KOPT-K1 (cell line): Measurements from ENCODE around the gene SMURF2.

ENCODE experiments used
- H3K27ac ChIP-seq: fragments of 200-600 bp; sonication (generic); 2 replicates; pipeline ENCODE4 v1.5.1; 2016; ENCODE audit warnings: antibody characterized with exemption, mild to moderate bottlenecking, low read depth, low read length; ENCODE audit not compliant: poor library complexity, severe bottlenecking
- H3K36me3 ChIP-seq: fragments of 200-600 bp; sonication (generic); 2 replicates; pipeline ENCODE4 v1.5.1; 2017; ENCODE audit warnings: antibody characterized with exemption, mild to moderate bottlenecking, low read length, moderate library complexity; ENCODE audit not compliant: insufficient read depth
- H3K9me3 ChIP-seq: fragments of 200-600 bp; sonication (generic); 2 replicates; pipeline ENCODE4 v1.5.1; 2017; ENCODE audit warnings: antibody characterized with exemption, low read length, mild to moderate bottlenecking; ENCODE audit not compliant: insufficient read depth, poor library complexity, severe bottlenecking

Gene SMURF2

DNA sequence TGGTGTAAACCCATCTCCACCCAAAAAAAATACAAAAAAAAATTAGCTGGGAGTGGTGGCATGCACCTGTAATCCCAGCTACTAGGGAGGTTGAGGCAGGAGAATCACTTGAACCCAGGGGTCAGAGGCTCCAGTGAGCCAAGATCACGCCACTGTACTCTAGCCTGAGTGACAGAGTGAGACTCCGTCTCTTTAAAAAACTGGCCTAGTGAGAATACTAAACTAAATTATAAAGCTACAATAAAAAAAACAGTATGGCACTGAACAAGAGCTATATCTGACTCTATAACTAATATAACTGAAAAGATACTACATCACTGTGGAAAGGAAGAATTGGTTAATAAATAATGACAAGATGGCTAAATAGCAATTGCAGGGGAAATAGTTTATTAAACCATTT lies 6.4 kb downstream of the SMURF2 start:
- Histone ChIP-seq H3K27ac (no peak overlapping the region), H3K36me3 (peaks cover 3% of the 10 kb centered on the region; the same call in 1 of the 2 replicates), H3K9me3 (peaks cover 7% of the 10 kb centered on the region)

- no peak overlapping the region for H3K27ac ChIP-seq
- peaks cover 7% of the 10 kb centered on the region for H3K9me3 ChIP-seq
- peaks cover 3% of the 10 kb centered on the region; the same call in 1 of the 2 replicates for H3K36me3 ChIP-seq
Observed at GRCh38 chr17:64653985-64654355, 8.1 kb downstream of the SMURF2 start.

- Histone ChIP-seq H3K27ac (no peak overlapping the region), H3K9me3 (peaks cover 7% of the 10 kb centered on the region), H3K36me3 (peaks cover 5% of the 10 kb centered on the region; the same call in 1 of the 2 replicates)
Observed at GRCh38 chr17:64653325-64653984, 8.7 kb downstream of the SMURF2 start.

DNA sequence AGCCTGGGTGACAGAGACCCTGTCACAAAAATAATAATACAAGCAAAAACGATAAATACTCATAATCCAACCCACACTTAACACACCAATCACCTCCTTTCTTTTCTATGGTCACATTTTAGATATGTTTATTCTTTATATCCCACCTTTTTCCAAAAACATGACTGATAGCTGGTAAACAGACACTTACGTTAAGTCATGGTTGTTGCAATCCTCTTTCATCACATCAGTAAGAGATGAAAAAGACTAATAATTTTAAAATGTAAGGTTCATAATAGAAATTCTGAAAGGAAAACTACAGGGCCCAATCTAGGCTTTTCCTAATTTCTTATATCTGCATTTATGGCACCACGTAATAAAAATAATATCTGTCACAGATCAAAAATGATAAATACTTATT lies 10.2 kb downstream of the SMURF2 start:
- Histone ChIP-seq H3K9me3 (peaks cover 7% of the 10 kb centered on the region), H3K36me3 (peaks cover 20% of the 10 kb centered on the region), H3K27ac (no peak overlapping the region)

- Histone ChIP-seq H3K36me3 (peaks cover 47% of the 10 kb centered on the region), H3K27ac (no peak overlapping the region), H3K9me3 (no peaks in the 10 kb centered on the region)
Observed at GRCh38 chr17:64648234-64648633, 13.9 kb downstream of the SMURF2 start.

DNA sequence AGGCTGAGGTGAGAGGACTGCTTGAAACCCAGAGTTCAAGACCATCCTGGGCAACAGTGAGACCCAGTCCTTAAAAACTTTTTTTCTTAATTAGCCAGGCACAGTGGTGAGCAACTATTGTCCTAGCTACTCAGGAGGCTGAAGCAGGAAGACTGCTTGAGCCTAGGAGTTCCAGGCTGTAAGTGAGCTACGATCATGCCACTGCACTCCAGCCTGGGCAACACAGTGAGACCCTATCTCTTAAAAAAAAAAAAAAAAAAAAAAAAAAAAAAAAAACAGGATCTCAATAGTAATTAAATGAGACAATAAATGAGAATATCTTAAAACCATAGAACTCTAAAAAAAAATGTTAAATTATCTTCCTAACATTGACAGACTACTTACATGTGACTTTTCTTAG lies 14.3 kb downstream of the SMURF2 start:
- no peak overlapping the region for H3K27ac ChIP-seq
- no peaks in the 10 kb centered on the region for H3K9me3 ChIP-seq
- H3K36me3 ChIP-seq = peaks cover 50% of the 10 kb centered on the region

DNA sequence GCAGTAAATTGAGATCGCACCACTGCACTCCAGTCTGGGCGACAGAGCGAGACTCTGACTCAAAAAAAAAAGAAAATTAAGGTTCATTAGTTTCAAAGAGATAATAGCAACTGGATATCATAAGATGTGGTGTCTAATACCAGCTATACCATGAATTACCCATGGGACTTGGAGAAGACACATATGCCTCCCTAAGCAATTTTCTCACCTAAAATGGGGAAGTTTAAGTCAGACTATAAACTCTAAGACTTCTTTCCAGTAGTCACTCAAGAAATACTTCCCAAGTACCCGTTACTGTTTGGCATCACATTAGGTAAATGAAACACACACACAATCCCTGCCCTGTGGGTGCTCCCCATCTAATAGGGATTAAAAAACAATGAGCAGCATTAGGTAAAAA lies 22.6 kb downstream of the SMURF2 start:
- Histone ChIP-seq H3K27ac (no peak overlapping the region), H3K36me3 (peaks cover 31% of the 10 kb centered on the region), H3K9me3 (no peaks in the 10 kb centered on the region)

- Histone ChIP-seq H3K36me3 (peaks cover 23% of the 10 kb centered on the region), H3K9me3 (no peaks in the 10 kb centered on the region), H3K27ac (no peak overlapping the region)
Observed at GRCh38 chr17:64638552-64639203, 23.4 kb downstream of the SMURF2 start.

DNA sequence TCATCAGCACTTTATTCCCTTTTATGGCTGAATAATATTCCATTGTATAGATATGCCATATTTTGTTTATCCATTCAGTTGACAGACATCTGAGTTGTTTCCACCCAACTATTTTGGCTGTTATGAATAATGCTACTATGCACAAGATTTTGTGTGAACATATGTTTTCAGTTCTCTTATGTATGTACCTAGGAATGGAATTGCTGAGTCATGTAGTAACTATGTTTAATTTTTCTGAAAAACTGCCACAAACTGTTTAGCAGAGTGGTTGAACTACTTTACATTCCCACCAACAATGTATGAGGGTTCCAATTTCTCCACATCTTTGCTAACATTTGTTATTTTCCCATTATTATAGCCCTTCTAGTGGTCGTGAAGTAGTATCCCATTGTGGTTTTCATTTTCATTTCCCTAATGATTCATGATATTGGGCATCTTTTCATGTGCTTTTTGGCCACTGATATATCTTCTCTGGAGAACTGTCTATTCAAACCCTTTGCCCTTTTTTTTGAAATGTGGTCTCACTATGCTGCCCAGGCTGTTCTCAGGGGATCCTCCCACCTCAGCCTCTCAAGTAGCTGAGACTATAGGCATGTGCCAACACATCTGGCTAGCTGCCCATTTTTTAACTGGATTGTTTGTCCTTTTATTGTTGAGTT lies 26.3 kb downstream of the SMURF2 start:
- H3K27ac ChIP-seq = no peak overlapping the region
- H3K36me3 ChIP-seq = peaks cover 25% of the 10 kb centered on the region
- no peaks in the 10 kb centered on the region for H3K9me3 ChIP-seq

- no peak overlapping the region for H3K27ac ChIP-seq
- peaks cover 25% of the 10 kb centered on the region for H3K36me3 ChIP-seq
- H3K9me3 ChIP-seq = no peaks in the 10 kb centered on the region
Observed at GRCh38 chr17:64634218-64634617, 27.9 kb downstream of the SMURF2 start.

DNA sequence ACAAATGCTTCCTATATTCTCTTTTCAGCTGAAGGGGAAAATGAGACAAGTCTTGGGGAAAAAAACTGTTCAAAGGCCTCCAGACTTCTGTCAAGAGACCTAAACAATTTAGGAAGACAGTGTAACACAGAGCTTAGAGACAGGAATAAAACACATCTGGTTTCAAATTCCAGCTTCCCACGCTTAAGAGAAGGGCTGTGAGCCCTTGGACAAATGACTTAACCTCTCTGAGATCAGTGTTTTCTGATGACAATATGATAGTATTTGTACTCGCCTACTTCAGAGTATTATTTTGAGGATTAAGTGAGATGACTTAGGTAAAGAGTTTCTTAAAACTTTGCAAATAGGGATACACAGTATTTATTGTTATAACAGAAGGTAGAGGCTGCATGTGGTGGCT lies 29.5 kb downstream of the SMURF2 start:
- Histone ChIP-seq H3K9me3 (no peaks in the 10 kb centered on the region), H3K36me3 (peaks cover 17% of the 10 kb centered on the region), H3K27ac (no peak overlapping the region)

DNA sequence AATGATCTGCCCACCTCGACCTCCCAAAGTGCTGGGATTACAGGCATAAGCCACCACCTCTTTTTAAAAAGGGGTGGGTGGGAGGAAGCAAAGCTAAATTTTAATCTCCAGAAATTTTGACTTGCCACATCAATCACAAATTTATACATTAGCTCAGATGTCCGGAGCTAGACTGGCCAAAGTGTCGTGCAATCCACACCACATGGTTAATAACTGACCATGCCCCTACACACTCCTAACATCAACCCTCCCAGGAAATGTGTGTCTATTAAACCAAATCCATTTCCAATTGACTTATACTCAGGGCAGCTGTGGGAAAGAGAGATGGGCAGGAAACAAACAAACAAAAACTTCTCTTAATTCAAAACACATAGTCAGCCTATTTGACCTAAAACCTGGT lies 29.9 kb downstream of the SMURF2 start:
- Histone ChIP-seq H3K27ac (no peak overlapping the region), H3K9me3 (no peaks in the 10 kb centered on the region), H3K36me3 (peaks cover 17% of the 10 kb centered on the region)

DNA sequence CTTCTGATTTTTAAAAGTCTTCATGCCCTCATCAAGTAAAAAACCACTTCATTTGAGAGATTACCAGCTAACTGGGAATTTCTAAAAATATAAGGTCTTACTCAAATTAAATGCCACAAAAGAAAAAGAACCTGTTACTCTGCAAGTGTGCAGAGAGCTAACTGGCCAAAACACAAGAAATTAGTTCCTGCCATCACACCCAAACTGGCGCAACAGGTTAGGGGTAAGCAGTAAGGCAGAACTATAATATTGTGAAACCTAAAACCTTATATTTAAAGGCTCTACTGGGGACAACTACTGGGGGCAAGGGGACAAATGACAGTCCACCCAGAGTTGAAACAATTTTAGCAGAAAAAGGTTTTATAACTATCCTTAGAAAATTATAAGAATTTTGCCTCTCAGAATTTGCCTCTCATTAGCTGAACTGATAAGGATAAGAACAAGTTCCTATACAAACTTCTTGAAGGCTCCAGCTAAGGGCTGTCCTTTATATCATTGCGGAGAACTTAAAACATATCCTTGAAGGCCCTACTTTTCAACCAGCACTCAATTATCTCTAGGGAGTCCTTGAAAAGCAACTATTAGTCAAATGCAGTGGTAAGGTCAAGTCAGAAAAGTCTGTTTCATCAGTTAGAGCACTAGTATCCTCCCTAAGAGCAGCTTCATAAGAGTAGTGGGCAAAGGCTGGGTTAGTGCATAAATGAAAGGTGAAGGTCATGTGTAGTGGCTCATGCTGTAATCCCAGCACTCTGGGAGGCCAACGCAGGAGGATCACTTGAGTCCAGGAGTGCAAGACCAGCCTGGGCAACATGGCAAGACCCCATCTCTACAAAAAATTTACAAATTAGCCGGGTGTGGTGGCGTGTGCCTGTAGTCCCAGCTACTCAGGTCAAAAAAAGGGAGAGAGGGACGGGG lies 31.5 kb downstream of the SMURF2 start:
- H3K27ac ChIP-seq = no peak overlapping the region
- H3K36me3 ChIP-seq = peaks cover 17% of the 10 kb centered on the region
- no peaks in the 10 kb centered on the region for H3K9me3 ChIP-seq

DNA sequence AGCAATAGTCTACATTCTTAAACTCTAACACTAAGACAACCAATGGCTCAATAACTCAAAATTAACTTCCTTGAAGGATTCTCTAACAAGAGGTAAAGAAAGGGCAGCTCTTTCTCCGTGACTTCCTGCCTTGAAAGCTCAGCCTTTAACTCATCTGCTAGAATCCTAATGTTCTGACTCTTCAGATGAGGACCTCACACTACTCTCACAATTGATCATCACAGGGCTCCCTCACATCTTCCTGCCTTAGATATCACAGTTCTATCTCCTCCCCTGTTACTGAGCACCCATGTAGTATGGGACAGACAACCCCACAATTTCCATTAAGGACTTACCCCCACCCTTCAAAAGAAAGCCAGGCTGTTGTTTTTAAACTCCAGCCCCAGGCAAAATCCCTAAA lies 33.5 kb downstream of the SMURF2 start:
- peaks cover 25% of the 10 kb centered on the region for H3K36me3 ChIP-seq
- no peaks in the 10 kb centered on the region for H3K9me3 ChIP-seq
- H3K27ac ChIP-seq = no peak overlapping the region

DNA sequence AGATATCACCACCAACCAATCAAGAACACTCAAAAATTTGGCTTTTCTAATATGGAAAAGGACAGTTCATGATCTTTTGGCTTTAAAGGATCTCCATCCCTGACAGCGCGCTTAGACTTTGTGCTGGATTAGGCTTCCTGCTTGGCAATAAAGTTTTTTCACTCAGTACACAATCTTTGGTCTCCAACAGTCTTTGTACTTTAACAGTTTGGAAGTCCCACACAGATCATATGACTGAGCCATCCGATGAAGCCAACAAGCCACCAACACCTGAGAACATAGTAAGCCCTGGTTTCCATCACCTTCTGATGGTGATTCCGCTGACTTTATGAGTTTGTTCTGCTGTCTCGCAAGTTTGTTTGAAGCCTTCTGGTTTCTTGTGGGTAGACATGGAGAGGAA lies 34.3 kb downstream of the SMURF2 start:
- peaks cover 24% of the 10 kb centered on the region for H3K36me3 ChIP-seq
- H3K27ac ChIP-seq = no peak overlapping the region
- H3K9me3 ChIP-seq = no peaks in the 10 kb centered on the region
